Karpas-422 (cell line): ENCODE results near the gene NPEPL1. TPM values are rescaled to one million over a fixed set of nuclear protein-coding genes. Genes with fewer than 3 reads are reported as not detected.

Experiments used
- DNase-seq: peaks from one replicate; pipeline ENCODE4 v3.0.0-alpha.2; 2015
- H2AFZ ChIP-seq: fragments of 200-600 bp; sonication (generic); 2 replicates; pipeline ENCODE4 v1.6.1; 2014; ENCODE audit warnings: antibody characterized with exemption, low read length, mixed read lengths
- H3K27ac ChIP-seq: fragments of 200-600 bp; sonication (generic); 2 replicates; pipeline ENCODE4 v1.5.1; 2014; ENCODE audit warnings: mild to moderate bottlenecking, low read length, moderate library complexity
- H3K27me3 ChIP-seq: fragments of 200-600 bp; sonication (generic); 2 replicates; pipeline ENCODE4 v1.6.1; 2014; ENCODE audit warnings: low read length, mixed read lengths
- H3K36me3 ChIP-seq: fragments of 200-600 bp; sonication (generic); 2 replicates; pipeline ENCODE4 v1.6.1; 2014; ENCODE audit warnings: low read length, mixed read lengths; ENCODE audit not compliant: insufficient read depth
- H3K4me1 ChIP-seq: fragments of 200-600 bp; sonication (generic); 2 replicates; pipeline ENCODE4 v1.6.1; 2014; ENCODE audit warnings: mild to moderate bottlenecking, low read length, mixed read lengths
- H3K4me2 ChIP-seq: fragments of 200-600 bp; sonication (generic); 2 replicates; pipeline ENCODE4 v1.6.1; 2014; ENCODE audit warnings: low read length, low read depth, mild to moderate bottlenecking; ENCODE audit not compliant: poor library complexity, severe bottlenecking
- H3K4me3 ChIP-seq: fragments of 200-600 bp; sonication (generic); 2 replicates; pipeline ENCODE4 v1.5.1; 2014; ENCODE audit warnings: mild to moderate bottlenecking, antibody characterized with exemption, low read length, mixed read lengths
- H3K79me2 ChIP-seq: fragments of 200-600 bp; sonication (generic); 2 replicates; pipeline ENCODE4 v1.6.1; 2014; ENCODE audit warnings: mild to moderate bottlenecking, low read length, mixed read lengths
- H3K9ac ChIP-seq: fragments of 200-600 bp; sonication (generic); 2 replicates; pipeline ENCODE4 v1.6.0; 2014; ENCODE audit warnings: low read length
- H3K9me2 ChIP-seq: fragments of 200-600 bp; sonication (generic), shearing (Covaris generic); replicated peaks from 2 replicates; pipeline ENCODE4 v1.6.0; 2014; ENCODE audit warnings: mild to moderate bottlenecking, low read length, moderate library complexity; ENCODE audit not compliant: insufficient read depth
- H3K9me3 ChIP-seq: fragments of 300-700, 200-600 bp; sonication (generic); 2 replicates; pipeline ENCODE4 v1.6.1; 2014; ENCODE audit warnings: low read length, mixed read lengths
- H4K20me1 ChIP-seq: fragments of 200-600 bp; sonication (generic); 2 replicates; pipeline ENCODE4 v1.6.1; 2014; ENCODE audit warnings: mild to moderate bottlenecking, antibody characterized with exemption, low read length, low read depth; ENCODE audit not compliant: insufficient read depth
- total RNA-seq: library from RNA; depleted of rRNA; stranded (reverse); fragments of >200 nt; shearing (Covaris generic); gene quantifications from 2 replicates; pipeline ENCODE4 v1.2.3, GENCODE V29; 2014; ENCODE audit warnings: low replicate concordance

NPEPL1 gene
- total RNA-seq, 1 experiment from 2014 or later: 16.8 TPM

DNA sequence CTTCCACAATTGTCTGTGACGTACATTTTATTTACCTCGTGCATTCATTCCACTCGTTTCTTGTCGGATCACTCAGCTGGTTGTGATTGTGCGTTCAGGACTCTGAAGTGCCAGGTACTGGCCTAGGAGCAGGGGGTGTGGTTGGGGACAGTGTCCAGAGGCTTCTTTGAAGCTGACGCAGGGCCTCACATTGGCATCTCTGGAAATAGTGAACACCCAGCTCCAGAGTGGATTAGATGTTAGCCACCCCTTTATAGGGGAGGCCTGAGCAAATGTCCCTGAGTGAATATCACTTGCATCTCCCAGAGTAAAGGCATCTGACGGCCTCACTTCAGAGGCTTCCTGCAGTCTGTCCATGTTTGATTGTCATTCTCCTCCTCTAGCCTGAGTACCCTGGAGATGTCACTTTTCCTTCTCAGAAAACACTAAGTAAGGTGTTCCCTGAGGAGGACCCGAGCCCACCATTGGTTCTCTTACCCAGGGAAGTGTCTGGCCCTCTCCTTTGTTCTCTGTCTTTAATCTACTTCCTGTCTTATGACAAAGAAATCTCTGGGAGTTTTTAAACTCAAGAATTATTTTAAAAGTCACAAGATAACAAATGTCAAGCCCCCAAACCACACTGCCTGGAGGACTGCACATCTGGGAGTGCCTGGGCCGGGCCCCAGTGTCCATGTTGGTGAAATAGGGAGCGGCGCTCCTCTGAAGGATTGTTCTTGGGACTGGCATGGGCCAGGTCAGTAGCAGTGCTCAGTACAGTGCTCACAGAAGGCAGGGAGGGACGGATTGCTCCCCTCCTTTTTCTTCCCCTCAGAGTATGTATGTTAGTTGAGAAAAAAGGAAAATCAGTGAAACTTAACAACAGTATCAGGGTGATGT lies 30.8 kb upstream of the NPEPL1 start:
- H3K9me3 ChIP-seq: no peaks in the 10 kb centered on the region
- H3K4me1 ChIP-seq: peaks cover 65% of the 10 kb centered on the region
- peaks cover 100% of the 10 kb centered on the region for H3K79me2 ChIP-seq
- no peak overlapping the region for H3K4me3 ChIP-seq
- no peak overlapping the region for H3K27ac ChIP-seq
- H3K9ac ChIP-seq: no peak overlapping the region
- H3K9me2 ChIP-seq: no peaks in the 10 kb centered on the region
- H4K20me1 ChIP-seq: peaks cover 13% of the 10 kb centered on the region; the same call in 1 of the 2 replicates
- no peak for DNase-seq
- no peaks in the 10 kb centered on the region for H3K27me3 ChIP-seq
- H3K4me2 ChIP-seq: no peak overlapping the region
- H3K36me3 ChIP-seq: peaks cover 15% of the 10 kb centered on the region
- no peak overlapping the region for H2AFZ ChIP-seq

GRCh38 chr20:58664331-58664730 lies 28.3 kb upstream of the NPEPL1 start:
- DNase-seq: no peak
- H3K4me3 ChIP-seq: no peak overlapping the region
- H4K20me1 ChIP-seq: peaks cover 25% of the 10 kb centered on the region
- no peaks in the 10 kb centered on the region for H3K27me3 ChIP-seq
- peaks cover 26% of the 10 kb centered on the region for H3K36me3 ChIP-seq
- H3K79me2 ChIP-seq: peaks cover 95% of the 10 kb centered on the region
- no peaks in the 10 kb centered on the region for H3K9me3 ChIP-seq
- no peaks in the 10 kb centered on the region for H3K9me2 ChIP-seq
- no peak overlapping the region for H3K9ac ChIP-seq
- H3K27ac ChIP-seq: peak overlapping the region; percentile 65
- H2AFZ ChIP-seq: no peak overlapping the region
- peak overlapping the region; percentile 21 for H3K4me2 ChIP-seq
- peaks cover 60% of the 10 kb centered on the region for H3K4me1 ChIP-seq

DNA sequence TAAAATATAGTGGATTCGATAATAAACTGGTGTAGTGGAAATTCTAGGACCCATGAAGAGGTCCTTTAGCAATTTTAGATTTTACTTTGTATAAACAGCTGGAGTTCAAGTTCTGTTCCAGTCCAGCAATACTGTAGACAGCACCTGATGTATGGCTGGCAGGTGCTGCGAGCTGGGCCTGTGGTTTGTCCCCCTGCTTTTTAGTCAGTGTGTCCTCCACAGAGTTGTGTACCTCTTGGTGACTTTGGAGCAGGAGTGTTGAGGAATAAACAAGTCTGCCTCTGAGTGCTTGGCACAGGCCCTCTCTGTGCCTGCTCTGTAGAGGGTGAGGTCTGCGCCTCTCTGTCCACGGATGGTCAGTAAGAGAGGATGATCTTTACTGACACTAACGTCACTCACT lies 27.7 kb upstream of the NPEPL1 start:
- Histone ChIP-seq H3K79me2 (peaks cover 95% of the 10 kb centered on the region), H3K4me2 (no peak overlapping the region), H3K9me3 (no peaks in the 10 kb centered on the region), H2AFZ (no peak overlapping the region), H3K4me3 (no peak overlapping the region), H3K4me1 (peaks cover 60% of the 10 kb centered on the region), H3K9me2 (no peaks in the 10 kb centered on the region), H4K20me1 (peaks cover 27% of the 10 kb centered on the region), H3K36me3 (peaks cover 26% of the 10 kb centered on the region), H3K9ac (no peak overlapping the region), H3K27ac (peak overlapping the region; percentile 65), H3K27me3 (no peaks in the 10 kb centered on the region)
- no peak for DNase-seq

GRCh38 chr20:58665606-58666005 lies 27.0 kb upstream of the NPEPL1 start:
- Histone ChIP-seq H3K9ac (no peak overlapping the region), H3K27ac (0 out of 2 replicates have a peak overlapping the region, but pooled peaks have one; percentile 65), H3K9me2 (no peaks in the 10 kb centered on the region), H3K27me3 (no peaks in the 10 kb centered on the region), H3K4me1 (peaks cover 63% of the 10 kb centered on the region), H3K36me3 (peaks cover 32% of the 10 kb centered on the region), H2AFZ (no peak overlapping the region), H3K4me2 (no peak overlapping the region), H4K20me1 (peaks cover 34% of the 10 kb centered on the region), H3K79me2 (peaks cover 95% of the 10 kb centered on the region), H3K9me3 (no peaks in the 10 kb centered on the region), H3K4me3 (no peak overlapping the region)
- DNase-seq: no peak

DNA sequence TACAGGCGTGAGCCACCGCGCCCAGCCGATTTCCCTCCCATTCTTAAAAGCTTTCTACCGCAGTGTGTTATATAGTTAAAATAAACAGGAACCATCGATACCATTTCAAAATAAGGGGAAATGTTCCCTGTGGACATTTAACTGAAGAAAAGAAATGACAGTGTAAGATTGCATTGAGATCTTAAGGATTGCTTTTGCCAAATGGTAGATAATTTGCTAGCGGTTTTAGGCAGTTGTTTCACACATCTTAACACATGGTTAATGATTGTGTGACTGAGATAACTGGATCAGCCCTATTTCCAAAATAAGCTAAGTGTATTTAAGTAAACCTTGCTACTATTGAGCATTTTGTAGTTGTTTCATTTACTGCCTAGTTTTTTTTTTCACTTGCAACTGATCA lies 25.9 kb upstream of the NPEPL1 start:
- H3K9me3 ChIP-seq: no peaks in the 10 kb centered on the region
- H2AFZ ChIP-seq: no peak overlapping the region
- peaks cover 63% of the 10 kb centered on the region for H3K4me1 ChIP-seq
- H3K79me2 ChIP-seq: peaks cover 91% of the 10 kb centered on the region
- H4K20me1 ChIP-seq: peaks cover 32% of the 10 kb centered on the region
- no peak for DNase-seq
- no peaks in the 10 kb centered on the region for H3K9me2 ChIP-seq
- H3K27ac ChIP-seq: peak overlapping the region; percentile 33; the same call in 1 of the 2 replicates
- H3K36me3 ChIP-seq: peaks cover 32% of the 10 kb centered on the region; the same call in 1 of the 2 replicates
- H3K27me3 ChIP-seq: no peaks in the 10 kb centered on the region
- H3K4me2 ChIP-seq: no peak overlapping the region
- H3K9ac ChIP-seq: no peak overlapping the region
- no peak overlapping the region for H3K4me3 ChIP-seq

DNA sequence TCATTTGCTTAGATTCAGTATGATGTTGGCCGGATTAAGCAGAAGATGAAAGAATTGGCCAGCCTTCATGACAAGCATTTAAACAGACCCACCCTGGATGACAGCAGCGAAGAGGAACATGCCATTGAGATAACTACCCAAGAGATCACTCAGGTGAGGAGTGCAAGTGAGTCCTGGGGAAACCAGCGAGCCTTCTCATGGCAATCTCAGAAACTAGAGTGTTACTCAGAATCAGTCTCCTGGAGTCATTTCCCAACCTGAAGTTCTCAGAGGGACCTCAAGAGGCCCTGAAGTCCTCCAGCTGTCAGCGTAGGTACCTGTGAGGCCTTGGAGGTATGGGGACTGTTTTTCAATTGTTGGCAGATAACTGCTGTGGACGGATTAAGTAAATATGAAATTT lies 24.6 kb upstream of the NPEPL1 start:
- Histone ChIP-seq H3K9me3 (no peaks in the 10 kb centered on the region), H3K36me3 (peaks cover 30% of the 10 kb centered on the region; the same call in 1 of the 2 replicates), H2AFZ (no peak overlapping the region), H3K9ac (no peak overlapping the region), H3K9me2 (no peaks in the 10 kb centered on the region), H3K27ac (peak overlapping the region; percentile 33), H3K79me2 (peaks cover 86% of the 10 kb centered on the region), H3K27me3 (no peaks in the 10 kb centered on the region), H4K20me1 (peaks cover 27% of the 10 kb centered on the region), H3K4me2 (no peak overlapping the region), H3K4me1 (peaks cover 62% of the 10 kb centered on the region), H3K4me3 (no peak overlapping the region)
- no peak for DNase-seq

GRCh38 chr20:58668901-58669286 lies 23.7 kb upstream of the NPEPL1 start:
- peak overlapping the region; percentile 70 for H3K4me2 ChIP-seq
- no peaks in the 10 kb centered on the region for H3K27me3 ChIP-seq
- H3K4me1 ChIP-seq: peaks cover 55% of the 10 kb centered on the region
- H3K4me3 ChIP-seq: peak overlapping the region; percentile 55
- H3K36me3 ChIP-seq: peaks cover 36% of the 10 kb centered on the region
- no peaks in the 10 kb centered on the region for H3K9me2 ChIP-seq
- H3K79me2 ChIP-seq: peaks cover 83% of the 10 kb centered on the region
- peak overlapping the region; percentile 17 for H3K9ac ChIP-seq
- peaks cover 27% of the 10 kb centered on the region for H4K20me1 ChIP-seq
- peak overlapping the region; percentile 83 for H3K27ac ChIP-seq
- no peak for DNase-seq
- H3K9me3 ChIP-seq: no peaks in the 10 kb centered on the region
- H2AFZ ChIP-seq: no peak overlapping the region

DNA sequence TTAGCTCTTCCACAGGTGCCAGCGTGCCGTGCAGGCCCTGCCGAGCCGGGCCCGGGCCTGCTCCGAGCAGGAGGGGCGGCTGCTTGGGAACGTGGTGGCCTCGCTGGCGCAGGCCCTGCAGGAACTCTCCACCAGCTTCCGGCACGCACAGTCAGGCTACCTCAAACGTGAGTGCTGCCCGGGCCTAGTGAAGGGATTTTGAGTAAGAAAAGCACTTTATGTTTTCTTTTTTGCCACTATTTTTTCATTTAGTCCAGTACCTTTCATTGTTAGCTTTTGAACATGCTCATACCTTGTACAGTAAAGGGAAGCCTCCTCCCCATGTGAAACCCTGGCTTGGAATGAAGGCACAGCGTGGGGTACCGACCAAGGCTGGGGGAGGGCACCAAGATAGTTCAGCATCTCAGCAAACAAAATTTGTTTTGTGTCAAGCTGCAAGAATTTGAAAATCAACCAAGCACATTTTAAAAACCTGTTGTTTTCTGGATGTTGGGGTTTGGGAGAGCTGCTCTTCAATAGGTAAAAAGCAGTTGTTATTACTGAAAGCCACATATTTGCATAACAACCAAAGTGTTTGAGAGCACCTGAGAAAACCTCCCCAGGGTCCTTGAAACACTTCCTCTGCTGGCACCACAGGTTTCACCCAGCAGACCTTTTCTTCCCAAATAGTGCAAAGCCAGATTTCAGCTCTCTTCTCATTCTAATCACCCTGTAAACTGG lies 23.2 kb upstream of the NPEPL1 start:
- H3K4me3 ChIP-seq: peak overlapping the region; percentile 55
- peak overlapping the region; percentile 17 for H3K9ac ChIP-seq
- peaks cover 39% of the 10 kb centered on the region for H3K36me3 ChIP-seq
- H3K27me3 ChIP-seq: no peaks in the 10 kb centered on the region
- H2AFZ ChIP-seq: no peak overlapping the region
- H4K20me1 ChIP-seq: peaks cover 27% of the 10 kb centered on the region
- peak; percentile 68 for DNase-seq
- peaks cover 49% of the 10 kb centered on the region for H3K4me1 ChIP-seq
- no peaks in the 10 kb centered on the region for H3K9me3 ChIP-seq
- H3K27ac ChIP-seq: peak overlapping the region; percentile 83
- H3K9me2 ChIP-seq: no peaks in the 10 kb centered on the region
- H3K4me2 ChIP-seq: peak overlapping the region; percentile 70
- peaks cover 80% of the 10 kb centered on the region for H3K79me2 ChIP-seq
